NCI-H2029 (cell line): ENCODE results near the gene SH2D6.

Experiments
- DNase-seq: peaks from one replicate; lab custom pipeline; 2025; lab: John Stamatoyannopoulos, UW

Gene SH2D6

GRCh38 chr2:85439986-85440385 lies 21.5 kb downstream of the SH2D6 start:
- DNase-seq = no peak

- no peak for DNase-seq
These were observed 22.2 kb downstream of the SH2D6 start for GRCh38 chr2:85440729-85441128.

GRCh38 chr2:85441864-85442263 lies 23.4 kb downstream of the SH2D6 start:
- DNase-seq = no peak

- DNase-seq = no peak
These were observed 26.2 kb downstream of the SH2D6 start for GRCh38 chr2:85444629-85445172.

GRCh38 chr2:85445316-85446295 lies 27.1 kb downstream of the SH2D6 start:
- peak; percentile 22 for DNase-seq

- no peak for DNase-seq
These were observed 28.0 kb downstream of the SH2D6 start for GRCh38 chr2:85446296-85447221.

- DNase-seq = no peak
These were observed 28.7 kb downstream of the SH2D6 start for GRCh38 chr2:85447222-85447585.

- no peak for DNase-seq
These were observed 30.1 kb downstream of the SH2D6 start for GRCh38 chr2:85448461-85449213.

GRCh38 chr2:85449214-85449588 lies 30.7 kb downstream of the SH2D6 start:
- no peak for DNase-seq

- DNase-seq = no peak
These were observed 33.7 kb downstream of the SH2D6 start for GRCh38 chr2:85452237-85452636.

- DNase-seq = no peak
These were observed 35.1 kb downstream of the SH2D6 start for GRCh38 chr2:85453571-85453970.

- no peak for DNase-seq
These were observed 37.1 kb downstream of the SH2D6 start for GRCh38 chr2:85455552-85456090.

- no peak for DNase-seq
These were observed 38.5 kb downstream of the SH2D6 start for GRCh38 chr2:85457043-85457442.

GRCh38 chr2:85457877-85458316 lies 39.4 kb downstream of the SH2D6 start:
- DNase-seq = no peak

- no peak for DNase-seq
These were observed 40.4 kb downstream of the SH2D6 start for GRCh38 chr2:85458601-85459563.

- DNase-seq = no peak
These were observed 41.3 kb downstream of the SH2D6 start for GRCh38 chr2:85459771-85460170.

GRCh38 chr2:85462322-85462721 lies 43.8 kb downstream of the SH2D6 start:
- no peak for DNase-seq

GRCh38 chr2:85468096-85468703 lies 49.7 kb downstream of the SH2D6 start:
- no peak for DNase-seq

GRCh38 chr2:85468704-85469349 lies 50.3 kb downstream of the SH2D6 start:
- no peak for DNase-seq
